ENCODE measurements around the gene FGF13. TPM values are rescaled to one million over a fixed set of nuclear protein-coding genes. Genes with fewer than 3 reads are reported as not detected.

FGF13 gene
- total RNA-seq, 1 experiment from 2014 or later = 59.0 TPM

DNA sequence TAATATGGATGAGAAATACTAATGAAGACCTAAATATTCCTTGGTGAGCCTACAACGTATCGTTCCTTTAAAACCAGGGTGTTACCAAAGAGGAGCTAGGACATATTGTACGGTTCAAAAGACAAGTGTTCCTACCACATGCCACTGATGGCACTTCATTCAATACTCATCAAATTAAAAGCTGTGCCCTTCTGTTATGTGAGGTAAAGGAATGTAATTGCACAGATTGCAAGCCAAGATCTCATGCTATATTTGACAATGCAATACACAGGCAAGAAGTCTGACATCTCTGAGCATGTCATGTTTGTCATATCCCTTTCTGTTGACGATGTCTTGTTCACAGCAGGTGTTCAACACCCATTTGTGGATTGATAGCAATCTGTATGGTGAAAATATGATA lies 6.9 kb downstream of the FGF13 start:
- Histone ChIP-seq H3K36me3 (no peaks in the 10 kb centered on the region), H3K27ac (no peak overlapping the region), H3K9me3 (replicated peaks) (no peaks in the 10 kb centered on the region), H3K4me3 (no peak overlapping the region), H3K4me1 (no peaks in the 10 kb centered on the region), H3K27me3 (no peaks in the 10 kb centered on the region)
- DNase-seq = no peak

DNA sequence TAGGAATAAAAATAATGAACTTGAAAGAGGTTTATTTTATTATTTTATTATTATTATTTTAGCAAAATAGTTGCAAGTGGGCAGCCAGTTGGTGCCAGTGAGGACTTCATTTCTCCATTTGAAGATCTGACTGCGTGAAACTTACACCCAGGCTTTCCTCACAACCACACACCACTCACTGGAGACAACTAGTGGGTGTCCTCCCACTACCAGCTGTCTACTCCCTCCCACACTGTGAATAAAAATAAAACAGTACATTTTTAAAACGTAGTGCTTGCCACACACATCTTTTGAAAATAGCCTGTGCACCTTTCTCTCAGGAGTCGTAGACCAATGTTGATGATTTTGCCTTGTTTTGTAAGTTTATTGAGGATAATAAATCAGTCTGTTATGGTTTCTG lies 7.4 kb downstream of the FGF13 start:
- DNase-seq = no peak

DNA sequence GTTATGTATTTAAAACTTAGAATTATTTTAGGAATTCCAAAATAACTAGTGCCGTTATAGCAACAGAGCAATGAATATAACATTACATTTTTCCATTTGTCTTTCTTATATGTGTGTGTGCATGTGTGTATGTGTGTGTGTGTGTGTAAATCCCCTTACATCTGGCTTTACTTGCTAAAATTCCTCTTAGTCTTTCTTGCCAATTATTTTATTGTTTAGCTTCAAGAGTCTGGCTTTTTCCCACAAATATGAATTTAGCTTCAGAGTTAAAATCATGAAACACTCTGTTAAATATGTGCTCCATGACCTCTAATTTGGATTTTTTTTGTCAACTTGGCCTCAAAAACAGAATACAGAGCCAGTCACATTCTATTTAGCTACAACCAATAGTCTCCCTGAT lies 18.9 kb downstream of the FGF13 start:
- Histone ChIP-seq H3K9me3 (replicated peaks) (no peaks in the 10 kb centered on the region), H3K4me1 (no peaks in the 10 kb centered on the region), H3K4me3 (no peak overlapping the region), H3K36me3 (no peaks in the 10 kb centered on the region), H3K27ac (no peak overlapping the region), H3K27me3 (no peaks in the 10 kb centered on the region)
- DNase-seq = no peak

More for the DNA sequence above, 7.4 kb downstream of the FGF13 start:
- Histone ChIP-seq H3K4me1 (no peaks in the 10 kb centered on the region), H3K27ac (no peak overlapping the region), H3K4me3 (no peak overlapping the region), H3K9me3 (replicated peaks) (no peaks in the 10 kb centered on the region), H3K27me3 (no peaks in the 10 kb centered on the region), H3K36me3 (no peaks in the 10 kb centered on the region)

DNA sequence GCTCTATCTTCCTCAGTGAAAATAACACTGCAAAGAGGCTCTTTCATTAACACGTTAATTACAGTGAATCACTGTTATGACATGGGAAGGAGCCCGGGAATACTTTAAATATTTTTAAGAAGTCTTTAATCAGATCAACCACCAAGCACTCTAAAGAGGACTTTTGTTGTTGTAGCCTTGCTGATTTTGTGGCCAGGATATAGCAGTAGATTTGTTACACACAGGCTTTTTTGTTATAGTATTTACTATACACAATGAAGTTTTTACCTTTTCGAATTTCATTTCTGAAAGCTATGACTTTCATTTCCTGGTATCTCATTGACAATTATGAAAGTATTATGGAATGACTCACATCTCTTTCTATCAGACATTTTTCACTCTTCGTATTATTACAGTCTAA lies 20.3 kb downstream of the FGF13 start:
- H3K27ac ChIP-seq = no peak overlapping the region
- no peaks in the 10 kb centered on the region for H3K36me3 ChIP-seq
- DNase-seq = no peak
- no peaks in the 10 kb centered on the region for H3K9me3 ChIP-seq (replicated peaks)
- no peak overlapping the region for H3K4me3 ChIP-seq
- no peaks in the 10 kb centered on the region for H3K4me1 ChIP-seq
- H3K27me3 ChIP-seq = no peaks in the 10 kb centered on the region

DNA sequence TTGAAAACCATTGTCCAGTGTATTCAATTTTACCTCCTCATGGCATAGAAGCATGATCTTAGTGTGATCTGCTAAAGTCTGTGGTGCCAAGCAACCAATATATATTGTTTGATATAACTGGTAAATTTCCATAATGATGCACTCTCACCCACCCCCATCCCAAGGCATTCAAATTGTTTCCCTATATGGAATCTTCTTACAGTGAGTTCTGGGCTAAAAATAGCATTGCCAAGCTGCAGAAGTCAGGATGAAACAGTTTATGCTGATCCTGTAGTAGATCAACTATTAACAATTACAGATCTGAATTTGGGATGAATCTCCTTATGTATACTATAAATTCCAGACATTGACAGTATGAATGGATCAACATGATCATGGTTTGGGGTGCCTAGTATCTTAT lies 20.9 kb downstream of the FGF13 start:
- Histone ChIP-seq H3K9me3 (replicated peaks) (no peaks in the 10 kb centered on the region), H3K4me1 (no peaks in the 10 kb centered on the region), H3K27me3 (no peaks in the 10 kb centered on the region), H3K4me3 (no peak overlapping the region), H3K36me3 (no peaks in the 10 kb centered on the region), H3K27ac (no peak overlapping the region)
- no peak for DNase-seq

DNA sequence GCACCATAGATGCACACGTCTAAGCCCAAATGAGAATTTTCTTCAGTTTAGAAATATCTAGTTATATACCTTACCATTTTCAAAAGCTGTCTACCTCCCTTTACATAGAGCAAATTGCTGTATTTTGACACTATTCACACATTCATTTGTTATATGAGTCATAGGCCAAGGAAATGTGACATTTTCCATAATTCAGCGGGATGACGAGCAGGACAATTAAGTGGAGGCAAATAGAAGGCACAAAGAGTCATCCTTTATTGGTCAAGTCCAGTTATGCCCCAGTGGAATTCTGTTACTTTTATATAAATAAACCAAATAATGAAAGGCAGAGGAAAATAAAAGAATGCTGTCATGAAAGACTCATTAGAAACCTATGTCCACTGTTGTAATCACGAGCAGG lies 27.9 kb downstream of the FGF13 start:
- Histone ChIP-seq H3K36me3 (no peaks in the 10 kb centered on the region), H3K4me3 (no peak overlapping the region), H3K4me1 (no peaks in the 10 kb centered on the region), H3K9me3 (replicated peaks) (no peaks in the 10 kb centered on the region), H3K27ac (no peak overlapping the region), H3K27me3 (no peaks in the 10 kb centered on the region)
- DNase-seq = no peak

DNA sequence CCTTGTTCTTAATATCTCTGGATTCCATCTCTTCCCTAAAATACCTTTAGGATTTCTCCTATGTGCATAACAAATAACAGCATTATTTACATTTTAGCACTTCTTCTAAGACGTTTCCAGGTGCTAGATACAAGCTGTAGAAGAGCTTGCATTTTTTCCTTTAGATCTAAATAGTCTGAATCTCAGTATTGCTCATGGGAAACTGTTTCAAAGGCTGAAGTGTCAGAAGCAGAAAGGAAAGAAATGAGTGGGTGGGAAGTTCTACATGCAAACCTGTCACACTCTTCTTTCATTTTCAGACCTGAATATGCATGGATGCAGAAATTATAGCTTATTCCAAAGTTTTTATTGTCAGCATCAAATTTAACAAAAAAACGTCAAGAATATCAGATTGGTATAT lies 41.8 kb downstream of the FGF13 start:
- Histone ChIP-seq H3K4me1 (no peaks in the 10 kb centered on the region), H3K27me3 (no peaks in the 10 kb centered on the region), H3K36me3 (no peaks in the 10 kb centered on the region), H3K27ac (no peak overlapping the region), H3K9me3 (replicated peaks) (no peaks in the 10 kb centered on the region), H3K4me3 (no peak overlapping the region)
- DNase-seq = no peak

DNA sequence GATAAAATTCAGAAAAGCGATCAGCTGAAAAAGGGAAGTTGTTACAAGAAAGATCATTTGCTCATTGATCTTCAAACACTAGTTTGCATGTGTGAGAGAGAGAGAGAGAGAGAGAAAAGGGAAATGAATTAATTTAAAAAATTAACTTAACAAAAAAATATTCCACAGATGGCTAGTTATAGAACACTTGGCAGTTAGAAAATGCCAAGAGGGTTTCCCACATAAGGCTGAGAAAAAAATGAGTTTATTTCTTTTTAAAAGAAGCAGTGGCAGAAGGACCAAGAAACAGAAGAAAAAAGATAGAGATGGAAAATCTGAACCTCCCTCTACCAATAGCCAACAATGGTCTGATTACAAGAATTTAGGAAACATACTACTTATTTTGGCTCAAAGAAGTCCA lies 47.1 kb downstream of the FGF13 start:
- DNase-seq = no peak

DNA sequence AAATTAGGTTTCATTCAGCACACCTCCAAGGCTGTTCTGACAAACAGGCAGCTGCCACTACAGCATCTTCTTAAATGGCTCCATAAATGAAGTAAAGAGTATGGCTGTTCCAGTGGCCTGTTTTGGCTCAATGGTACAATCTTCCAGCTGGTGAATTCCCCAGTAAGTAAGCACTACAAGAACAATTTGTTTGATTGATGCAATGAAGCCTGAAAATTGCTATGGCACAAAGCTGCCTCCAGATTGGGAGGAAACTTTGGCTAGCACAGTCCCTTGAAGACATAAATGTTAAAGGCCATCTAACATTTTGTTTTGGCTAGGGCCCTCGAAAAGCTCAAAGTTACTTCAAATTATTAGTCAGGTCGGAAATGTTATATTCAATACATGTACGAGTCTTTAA lies 47.5 kb downstream of the FGF13 start:
- Histone ChIP-seq H3K27me3 (no peaks in the 10 kb centered on the region), H3K36me3 (no peaks in the 10 kb centered on the region), H3K4me3 (no peak overlapping the region), H3K27ac (no peak overlapping the region), H3K9me3 (replicated peaks) (no peaks in the 10 kb centered on the region), H3K4me1 (no peaks in the 10 kb centered on the region)
- no peak for DNase-seq

More for the DNA sequence above, 47.1 kb downstream of the FGF13 start:
- Histone ChIP-seq H3K36me3 (no peaks in the 10 kb centered on the region), H3K9me3 (replicated peaks) (no peaks in the 10 kb centered on the region), H3K27me3 (no peaks in the 10 kb centered on the region), H3K27ac (no peak overlapping the region), H3K4me3 (no peak overlapping the region), H3K4me1 (no peaks in the 10 kb centered on the region)

DNA sequence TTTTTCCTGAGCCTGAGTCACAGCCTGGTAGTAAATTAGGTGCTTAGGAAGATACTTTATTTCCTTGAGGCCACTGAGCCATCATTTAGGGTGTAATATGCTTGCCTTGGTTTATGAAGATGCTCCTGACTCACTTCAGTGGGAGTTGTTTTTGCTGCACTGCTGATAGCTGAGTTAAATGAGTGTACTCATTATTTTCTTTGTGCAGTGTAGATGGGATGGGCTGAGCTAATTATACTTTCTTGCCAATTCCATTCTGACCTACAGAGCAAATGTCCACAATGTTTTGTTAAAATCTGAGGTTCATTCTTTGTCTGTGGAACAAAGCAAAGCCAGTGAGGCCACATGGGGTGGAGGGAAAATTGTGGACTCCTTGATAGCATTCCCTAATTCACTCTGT lies 60.0 kb downstream of the FGF13 start:
- Histone ChIP-seq H3K27ac (no peak overlapping the region), H3K36me3 (no peaks in the 10 kb centered on the region), H3K27me3 (no peaks in the 10 kb centered on the region), H3K4me1 (no peaks in the 10 kb centered on the region), H3K9me3 (replicated peaks) (no peaks in the 10 kb centered on the region), H3K4me3 (no peak overlapping the region)
- no peak for DNase-seq

DNA sequence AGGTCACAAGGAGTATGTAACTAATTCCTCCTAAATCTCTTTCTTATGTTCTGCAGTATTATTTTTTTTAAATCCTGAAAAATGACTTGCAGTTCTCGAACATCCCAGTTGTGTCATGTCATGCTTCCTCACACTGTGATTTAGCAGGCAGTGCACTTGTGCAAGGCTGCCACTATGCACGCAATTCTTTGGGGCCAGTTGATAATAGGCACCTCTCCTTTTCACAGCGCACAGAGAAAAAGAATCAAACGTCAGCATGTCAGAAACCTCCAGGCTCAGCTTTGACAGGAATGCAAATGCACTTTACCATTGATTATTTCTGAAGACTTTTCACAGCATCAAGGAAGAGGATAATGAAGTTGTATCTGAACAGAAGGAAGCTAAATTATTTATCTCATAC lies 62.9 kb downstream of the FGF13 start:
- Histone ChIP-seq H3K27ac (no peak overlapping the region), H3K27me3 (no peaks in the 10 kb centered on the region), H3K9me3 (replicated peaks) (no peaks in the 10 kb centered on the region)

DNA sequence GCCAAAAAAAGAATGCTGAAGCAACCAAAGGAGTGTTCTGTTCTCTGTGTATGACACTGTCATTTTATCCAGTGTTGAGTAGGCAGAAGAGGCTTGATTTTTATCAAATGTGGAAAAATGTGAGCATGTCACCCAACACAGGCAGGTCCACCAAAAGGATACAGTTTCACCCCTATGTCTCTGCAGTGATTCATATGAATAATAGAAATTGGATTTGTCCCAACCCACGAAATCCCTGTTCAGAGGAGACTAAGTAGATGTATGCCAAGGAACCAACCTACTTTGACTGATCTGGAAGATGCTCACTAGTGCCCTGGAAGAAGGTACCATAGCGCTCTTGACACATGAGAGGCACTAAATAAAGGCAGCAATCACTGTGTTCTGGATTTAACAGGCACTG lies 72.5 kb downstream of the FGF13 start:
- no peak for DNase-seq

More for the DNA sequence above, 62.9 kb downstream of the FGF13 start:
- Histone ChIP-seq H3K4me3 (no peak overlapping the region), H3K36me3 (no peaks in the 10 kb centered on the region), H3K4me1 (no peaks in the 10 kb centered on the region)
- no peak for DNase-seq

More for the DNA sequence above, 72.5 kb downstream of the FGF13 start:
- Histone ChIP-seq H3K27me3 (no peaks in the 10 kb centered on the region), H3K9me3 (replicated peaks) (no peaks in the 10 kb centered on the region), H3K27ac (no peak overlapping the region), H3K4me3 (no peak overlapping the region), H3K36me3 (no peaks in the 10 kb centered on the region), H3K4me1 (no peaks in the 10 kb centered on the region)

All from SJCRH30 (cell line).